CD4-positive, CD25-positive, alpha-beta regulatory T cell (primary cell): ENCODE measurements around the gene HSDL1. TPM values are rescaled to one million over a fixed set of nuclear protein-coding genes. Genes with fewer than 3 reads are reported as not detected.
"Not testable (repeated sequence)": the region's sequence is repeated elsewhere in the genome, so short reads cannot be mapped to it uniquely, and the experiment has no call there.

Source experiments
- ATAC-seq, 2 donors: fragments of 150-1000 bp; cut with Tn5 transposase; one replicate each; pipeline ENCODE4 v1.10.0; 2021; ENCODE audit warnings: low read depth in 2 of 2, moderate number of reproducible peaks in 2 of 2, moderate library complexity in 1 of 2
- DNase-seq, 3 donors: peaks; one replicate each; pipeline versions ENCODE4 v3.0.0 to v3.0.0-alpha.2; 2012 to 2022; ENCODE audit warnings: mixed read lengths in 1 of 3
- H3K27ac ChIP-seq: one replicate; pipeline ENCODE4 v1.7.0; 2013; ENCODE audit warnings: mild to moderate bottlenecking, low read length; ENCODE audit not compliant: insufficient read depth, poor library complexity, severe bottlenecking
- H3K27me3 ChIP-seq: one replicate; pipeline ENCODE4 v1.7.0; 2013; ENCODE audit warnings: low read length; ENCODE audit not compliant: control insufficient read depth, insufficient read depth
- H3K36me3 ChIP-seq: one replicate; pipeline ENCODE4 v1.7.0; 2013; ENCODE audit warnings: mild to moderate bottlenecking, low read length, moderate library complexity; ENCODE audit not compliant: control insufficient read depth, insufficient read depth
- H3K4me1 ChIP-seq: 2 replicates; pipeline ENCODE4 v1.7.0; 2013; ENCODE audit warnings: mild to moderate bottlenecking, low read length; ENCODE audit not compliant: insufficient read depth, control insufficient read depth, poor library complexity, severe bottlenecking
- H3K4me3 ChIP-seq: one replicate; pipeline ENCODE4 v1.7.0; 2013; ENCODE audit warnings: low read depth, mild to moderate bottlenecking, low read length, moderate library complexity
- H3K9me3 ChIP-seq, 2 experiments: 1 replicate in 1 of 2; 2 replicates in 1 of 2; pipeline ENCODE4 v1.7.0; 2013; ENCODE audit warnings: low read length in 2 of 2, mild to moderate bottlenecking in 1 of 2, moderate library complexity in 1 of 2; ENCODE audit not compliant: control insufficient read depth in 2 of 2
- H3K27ac Mint-ChIP-seq, 3 donors: one replicate each; pipeline ENCODE4 v1.8.0; 2020 to 2022; ENCODE audit warnings: mild to moderate bottlenecking in 3 of 3, mixed read lengths in 3 of 3, moderate library complexity in 2 of 3
- H3K27me3 Mint-ChIP-seq: one replicate; pipeline ENCODE4 v1.8.0; 2022; ENCODE audit warnings: mild to moderate bottlenecking, mixed read lengths
- H3K36me3 Mint-ChIP-seq: one replicate; pipeline ENCODE4 v1.8.0; 2020; ENCODE audit warnings: mixed read lengths
- H3K4me1 Mint-ChIP-seq, 4 donors: one replicate each; pipeline ENCODE4 v1.8.0; 2020 to 2022; ENCODE audit warnings: mixed read lengths in 4 of 4, mild to moderate bottlenecking in 1 of 4
- H3K4me3 Mint-ChIP-seq, 4 donors: one replicate each; pipeline ENCODE4 v1.8.0; 2020 to 2022; ENCODE audit warnings: mild to moderate bottlenecking in 4 of 4, mixed read lengths in 4 of 4, moderate library complexity in 3 of 4
- H3K9me3 Mint-ChIP-seq, 7 donors: one replicate each; pipeline ENCODE4 v1.8.0; 2020 to 2022; ENCODE audit warnings: mixed read lengths in 7 of 7, mild to moderate bottlenecking in 3 of 7, moderate library complexity in 2 of 7
- polyA plus RNA-seq, 4 donors: library from polyadenylated mRNA; unstranded; fragments of 300-500 nt; fragmentation: Illumina TruSeq; gene quantifications; one replicate each; pipeline ENCODE4 v1.2.3, GENCODE V29; 2021
- total RNA-seq: library from RNA; stranded (reverse); gene quantifications from one replicate; pipeline ENCODE4 v1.2.3, GENCODE V29; 2022

HSDL1 gene
- total and polyA plus RNA-seq, 5 donors from 2014 or later, result 6.8 to 17.3 (median 9.9) TPM

DNA sequence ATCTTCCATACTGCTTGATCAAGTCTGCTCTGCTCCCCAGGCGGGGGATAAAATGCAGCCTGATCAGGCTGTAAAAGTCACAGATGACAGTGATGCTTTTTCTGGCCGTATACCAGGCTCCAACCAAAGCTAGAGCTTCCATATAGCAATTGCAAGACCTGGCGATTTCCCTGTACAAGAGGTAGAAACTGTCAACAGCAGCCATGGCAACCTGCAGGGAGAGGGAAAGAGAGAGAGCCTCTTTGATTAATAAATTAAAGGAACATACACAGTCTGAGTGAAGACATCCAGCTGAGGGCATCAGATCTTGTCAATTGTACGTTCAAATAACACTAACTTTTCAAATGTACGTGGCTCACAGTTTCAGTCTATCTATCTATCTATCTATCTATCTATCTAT is 13.9 kb downstream of the HSDL1 start:
- no peak overlapping the region for H3K27ac ChIP-seq
- H3K4me3 ChIP-seq, result no peak overlapping the region
- peaks cover 11% of the 10 kb centered on the region for H3K36me3 ChIP-seq
- Mint-ChIP-seq H3K27ac (peak overlapping the region in 1 of 3 donors; percentile 17), H3K4me1 (peaks cover 0 to 11% (median 5%) of the 10 kb centered on the region in 4 donors), H3K36me3 (peaks cover 23% of the 10 kb centered on the region), H3K27me3 (no peaks in the 10 kb centered on the region), H3K4me3 (no peak overlapping the region), H3K9me3 (no peaks in the 10 kb centered on the region)
- H3K27me3 ChIP-seq, result no peaks in the 10 kb centered on the region
- H3K9me3 ChIP-seq, result no peaks in the 10 kb centered on the region
- no peak for DNase-seq
- H3K4me1 ChIP-seq, result no peaks in the 10 kb centered on the region
- ATAC-seq, result no peak

DNA sequence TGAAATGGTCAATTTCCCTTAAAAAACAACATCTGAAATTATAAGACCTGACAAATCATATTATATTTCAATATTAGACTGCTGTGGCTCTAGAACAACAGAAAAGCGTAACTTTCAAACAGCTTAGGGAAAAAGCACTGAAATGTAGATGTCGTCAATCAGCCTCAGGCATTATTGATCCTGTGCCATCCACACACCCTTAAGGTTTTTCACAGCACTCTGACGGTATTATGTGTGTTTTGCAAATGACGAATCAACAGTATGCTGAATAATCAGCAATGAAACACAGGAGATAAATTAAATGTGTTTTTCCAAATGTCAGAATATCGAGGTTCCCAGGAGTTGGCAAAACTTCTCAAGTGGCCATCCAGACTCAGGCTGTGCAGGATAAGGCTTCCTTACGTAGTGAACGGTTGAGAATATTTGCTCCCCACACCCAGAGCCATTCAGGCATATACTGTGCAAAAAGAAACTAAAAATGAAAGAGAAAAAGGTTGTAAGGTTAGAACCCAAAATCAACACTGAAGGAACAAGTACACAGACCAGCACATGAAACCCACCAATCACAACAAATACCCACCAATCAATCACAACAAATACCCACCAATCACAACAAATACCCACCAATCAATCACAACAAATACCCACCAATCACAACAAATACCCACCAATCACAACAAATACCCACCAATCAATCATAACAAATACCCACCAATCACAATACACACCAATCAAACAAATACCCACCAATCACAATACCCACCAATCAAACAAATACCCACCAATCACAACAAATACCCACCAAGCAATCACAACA is 20.5 kb downstream of the HSDL1 start:
- peaks cover 0 to 5% (median 0%) of the 10 kb centered on the region in 4 donors for H3K4me1 Mint-ChIP-seq

DNA sequence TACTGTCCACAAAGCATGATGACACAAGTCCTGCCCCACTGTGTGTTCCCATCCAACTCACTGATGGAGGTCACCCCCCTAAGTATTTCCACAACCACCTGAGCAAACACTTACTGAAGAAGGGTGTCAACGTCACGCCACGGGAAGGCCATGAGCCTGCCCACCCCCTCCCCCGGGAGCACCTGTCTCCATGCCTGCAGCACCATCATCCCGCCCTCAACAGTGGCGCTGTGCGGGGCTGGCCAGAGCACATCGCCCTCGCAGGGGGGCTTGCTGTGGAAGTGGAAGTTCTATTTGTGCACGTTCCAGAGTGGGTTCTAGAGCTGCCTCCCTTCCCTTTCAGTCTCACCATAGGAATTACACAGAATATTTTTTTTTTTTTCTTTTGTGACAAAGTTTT is 24.0 kb downstream of the HSDL1 start:
- Mint-ChIP-seq H3K4me3 (peak overlapping the region in 1 of 4 donors; percentile 3), H3K36me3 (peaks cover 16% of the 10 kb centered on the region), H3K9me3 (no peaks in the 10 kb centered on the region), H3K27ac (no peak overlapping the region), H3K27me3 (no peaks in the 10 kb centered on the region), H3K4me1 (peaks cover 2 to 13% (median 6%) of the 10 kb centered on the region in 4 donors)
- Histone ChIP-seq H3K27me3 (no peaks in the 10 kb centered on the region), H3K36me3 (peaks cover 8% of the 10 kb centered on the region), H3K4me1 (peaks cover 7% of the 10 kb centered on the region), H3K9me3 (no peaks in the 10 kb centered on the region), H3K4me3 (no peak overlapping the region), H3K27ac (no peak overlapping the region)
- ATAC-seq (no peak), DNase-seq (no peak)

More for the DNA sequence above, 20.5 kb downstream of the HSDL1 start:
- H3K27me3 ChIP-seq, result no peaks in the 10 kb centered on the region
- H3K27ac ChIP-seq, result no peak overlapping the region
- H3K36me3 ChIP-seq, result peaks cover 11% of the 10 kb centered on the region
- no peak overlapping the region for H3K4me3 ChIP-seq
- DNase-seq, result no peak
- Mint-ChIP-seq H3K9me3 (no peaks in the 10 kb centered on the region), H3K27me3 (no peaks in the 10 kb centered on the region), H3K4me3 (no peak overlapping the region), H3K36me3 (peaks cover 22% of the 10 kb centered on the region), H3K27ac (no peak overlapping the region)
- ATAC-seq, result no peak
- H3K9me3 ChIP-seq, result no peaks in the 10 kb centered on the region
- no peaks in the 10 kb centered on the region for H3K4me1 ChIP-seq

DNA sequence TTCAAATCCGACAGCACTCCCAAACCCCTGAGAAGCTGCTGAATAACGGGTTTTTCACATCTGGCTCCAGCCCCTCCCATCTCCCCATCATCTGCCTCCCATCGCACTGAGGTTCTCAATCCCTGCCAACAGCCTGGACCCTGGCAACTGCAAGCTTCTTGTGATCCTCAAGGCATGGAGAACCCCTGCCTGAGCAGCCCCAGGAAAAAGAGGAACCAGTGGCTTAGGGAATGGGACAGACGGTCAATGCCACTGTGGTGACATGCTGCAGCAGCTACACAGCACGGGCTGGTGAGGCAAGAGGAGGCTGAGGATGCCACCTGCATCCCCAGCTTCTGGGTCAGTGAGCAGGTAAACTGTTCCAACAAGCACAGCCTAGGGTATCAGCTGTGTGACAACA is 25.0 kb downstream of the HSDL1 start:
- H3K36me3 Mint-ChIP-seq, result peaks cover 11% of the 10 kb centered on the region

DNA sequence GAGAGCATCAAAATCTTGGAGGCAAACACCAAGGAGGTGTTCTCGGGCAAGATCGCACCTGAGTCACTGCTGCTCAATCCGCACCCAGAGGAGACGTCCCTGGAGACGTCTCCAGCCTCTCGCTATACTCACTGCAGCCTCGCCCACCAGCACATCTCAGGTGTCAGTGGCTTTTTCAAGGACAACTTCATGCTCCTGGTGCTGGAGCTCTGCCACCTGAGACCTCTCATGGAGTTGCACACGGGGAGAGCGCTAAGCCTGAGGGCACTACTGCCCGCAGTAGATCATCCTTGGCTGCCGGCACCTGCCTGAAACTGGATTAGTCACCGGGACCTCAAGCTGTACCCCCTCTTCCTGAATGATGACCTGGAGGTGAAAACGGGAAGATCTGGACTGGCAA is 25.6 kb downstream of the HSDL1 start:
- no peak overlapping the region for H3K27ac ChIP-seq
- peaks cover 11% of the 10 kb centered on the region for H3K36me3 Mint-ChIP-seq
- H3K4me3 ChIP-seq, result no peak overlapping the region
- H3K27ac Mint-ChIP-seq, result no peak overlapping the region
- H3K27me3 Mint-ChIP-seq, result no peaks in the 10 kb centered on the region
- H3K4me1 Mint-ChIP-seq, result peaks cover 9 to 21% (median 17%) of the 10 kb centered on the region in 4 donors
- no peak for DNase-seq
- H3K9me3 ChIP-seq, result no peaks in the 10 kb centered on the region
- peaks cover 22% of the 10 kb centered on the region for H3K4me1 ChIP-seq
- H3K27me3 ChIP-seq, result no peaks in the 10 kb centered on the region
- ATAC-seq, result no peak
- no peaks in the 10 kb centered on the region for H3K9me3 Mint-ChIP-seq
- H3K4me3 Mint-ChIP-seq, result peak overlapping the region in 1 of 4 donors; percentile 72
- H3K36me3 ChIP-seq, result peaks cover 5% of the 10 kb centered on the region

More for the DNA sequence above, 25.0 kb downstream of the HSDL1 start:
- Histone ChIP-seq H3K27me3 (no peaks in the 10 kb centered on the region), H3K4me1 (peaks cover 17% of the 10 kb centered on the region), H3K36me3 (peaks cover 8% of the 10 kb centered on the region), H3K4me3 (no peak overlapping the region), H3K9me3 (no peaks in the 10 kb centered on the region), H3K27ac (no peak overlapping the region)
- DNase-seq (no peak), ATAC-seq (no peak)
- H3K4me3 Mint-ChIP-seq, result peak overlapping the region in 2 of 4 donors; percentile 21 to 72
- H3K4me1 Mint-ChIP-seq, result peaks cover 8 to 19% (median 15%) of the 10 kb centered on the region in 4 donors
- no peak overlapping the region for H3K27ac Mint-ChIP-seq
- no peaks in the 10 kb centered on the region for H3K27me3 Mint-ChIP-seq
- no peaks in the 10 kb centered on the region for H3K9me3 Mint-ChIP-seq

DNA sequence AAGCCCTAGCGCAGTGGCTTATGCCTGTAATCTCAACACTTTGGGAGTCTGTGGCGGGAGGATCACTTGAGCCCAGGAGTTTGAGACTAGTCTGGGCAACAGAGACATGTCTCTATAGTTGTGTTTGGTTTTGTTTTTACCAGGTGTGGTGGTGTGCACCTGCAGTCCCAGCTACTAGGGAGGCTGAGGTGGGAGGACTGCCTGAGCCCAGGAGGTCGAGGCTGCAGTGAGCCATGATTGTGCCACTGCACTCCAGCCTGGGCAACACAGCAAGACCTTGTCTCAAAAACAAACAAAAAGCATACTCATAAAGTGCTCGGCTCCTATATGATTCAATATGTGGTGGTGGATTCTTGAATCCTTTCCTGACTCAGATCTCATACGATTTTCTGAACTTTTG is 26.7 kb downstream of the HSDL1 start:
- H3K27ac Mint-ChIP-seq, result not testable (repeated sequence)

DNA sequence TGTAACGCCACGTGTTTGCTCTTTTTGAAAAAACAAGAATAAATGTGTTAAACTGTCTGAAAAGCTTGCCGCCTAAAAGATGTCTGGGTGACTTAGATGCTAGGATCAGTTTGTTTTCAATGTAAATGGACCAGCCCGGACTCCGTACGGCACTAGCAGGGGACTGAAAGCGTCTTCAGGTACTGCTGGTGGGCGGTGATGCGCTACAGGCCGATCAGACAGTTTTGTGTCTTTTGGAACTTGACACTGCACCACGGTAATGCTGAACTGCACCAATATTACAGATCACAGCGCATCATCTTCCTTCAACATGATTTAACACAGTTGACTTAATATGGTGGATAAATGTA is 27.5 kb downstream of the HSDL1 start:
- DNase-seq (peak; percentile 5 to 70 (median 47)), ATAC-seq (no peak)
- Mint-ChIP-seq H3K9me3 (no peaks in the 10 kb centered on the region), H3K27me3 (no peaks in the 10 kb centered on the region), H3K27ac (peak overlapping the region; percentile 82 to 96 (median 94)), H3K4me3 (peak overlapping the region; percentile 93 to 98 (median 96)), H3K4me1 (peaks cover 13 to 30% (median 21%) of the 10 kb centered on the region in 4 donors), H3K36me3 (peaks cover 6% of the 10 kb centered on the region)
- Histone ChIP-seq H3K4me1 (peaks cover 30% of the 10 kb centered on the region), H3K27ac (peak overlapping the region; percentile 91), H3K27me3 (no peaks in the 10 kb centered on the region), H3K4me3 (peak overlapping the region; percentile 84), H3K36me3 (peaks cover under 1% of the 10 kb centered on the region), H3K9me3 (no peaks in the 10 kb centered on the region)

More for the DNA sequence above, 26.7 kb downstream of the HSDL1 start:
- not testable (repeated sequence) for ATAC-seq, H3K9me3 Mint-ChIP-seq, H3K27me3 Mint-ChIP-seq, H3K36me3 ChIP-seq, H3K27me3 ChIP-seq, DNase-seq, H3K4me3 ChIP-seq, H3K27ac ChIP-seq, H3K9me3 ChIP-seq
- peaks cover 12 to 26% (median 18%) of the 10 kb centered on the region in 4 donors for H3K4me1 Mint-ChIP-seq
- H3K36me3 Mint-ChIP-seq, result peaks cover 11% of the 10 kb centered on the region
- peak overlapping the region; percentile 52 to 95 (median 70) for H3K4me3 Mint-ChIP-seq
- peaks cover 25% of the 10 kb centered on the region for H3K4me1 ChIP-seq
